SIG-M5 treated with dmso at 0.1 percent for 504 hours (cell line): Measurements from ENCODE around the gene WDR12.
"Not testable (repeated sequence)": the region's sequence is repeated elsewhere in the genome, so short reads cannot be mapped to it uniquely, and the experiment has no call there.

Experiments used
- DNase-seq: peaks from one replicate; lab custom pipeline; 2025; ENCODE audit not compliant: unreplicated experiment; lab: John Stamatoyannopoulos, UW

WDR12 gene

DNA sequence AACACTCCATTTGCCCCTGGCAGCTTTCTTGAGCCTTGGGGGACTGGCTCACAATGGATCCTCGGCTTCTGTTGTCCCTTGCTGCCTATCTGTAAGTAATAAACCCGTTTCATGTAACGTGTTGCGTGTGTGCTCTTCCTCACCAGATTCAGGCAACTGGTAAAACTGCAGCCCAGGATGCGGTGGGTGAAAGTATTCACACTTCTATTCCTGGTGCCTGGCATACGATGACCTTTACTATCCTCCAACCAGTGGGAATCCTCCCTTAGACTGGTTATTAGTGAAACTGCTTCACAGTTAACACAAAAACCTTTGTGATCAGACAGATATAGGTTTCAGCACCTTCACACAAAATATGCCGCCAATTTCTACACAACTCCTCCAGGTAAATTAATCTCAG is 26.3 kb downstream of the WDR12 start:
- DNase-seq = no peak

GRCh38 chr2:202883987-202884675 is 27.3 kb downstream of the WDR12 start:
- DNase-seq = no peak

DNA sequence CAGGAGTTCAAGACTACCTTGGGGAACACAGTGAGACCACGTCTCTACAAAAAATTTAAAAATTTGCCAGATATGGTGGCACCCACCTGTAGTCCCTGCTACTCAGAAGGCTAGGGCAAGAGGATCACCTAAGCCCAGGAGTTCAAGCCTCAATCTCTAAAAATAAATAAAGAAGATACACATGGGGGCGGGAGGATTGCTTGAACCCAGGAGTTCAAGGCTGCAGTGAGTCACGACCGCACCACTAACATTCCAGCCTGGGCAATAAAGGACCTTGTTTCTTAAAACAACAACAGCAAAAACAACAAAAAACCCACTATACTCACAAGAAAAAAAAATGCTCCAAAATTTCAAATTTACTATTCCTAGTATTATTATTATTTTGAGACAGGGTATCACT is 29.9 kb downstream of the WDR12 start:
- no peak for DNase-seq

- no peak for DNase-seq
Observed at GRCh38 chr2:202877699-202878098, 33.8 kb downstream of the WDR12 start.

GRCh38 chr2:202871300-202872141 is 40.0 kb downstream of the WDR12 start, which contains the start of gene ICA1L:
Gene ICA1L, minus strand, starts transcription at chr2:202871766. Its CDS starts 42,757 bp downstream, at chr2:202829009.
- DNase-seq = peak; percentile 62

DNA sequence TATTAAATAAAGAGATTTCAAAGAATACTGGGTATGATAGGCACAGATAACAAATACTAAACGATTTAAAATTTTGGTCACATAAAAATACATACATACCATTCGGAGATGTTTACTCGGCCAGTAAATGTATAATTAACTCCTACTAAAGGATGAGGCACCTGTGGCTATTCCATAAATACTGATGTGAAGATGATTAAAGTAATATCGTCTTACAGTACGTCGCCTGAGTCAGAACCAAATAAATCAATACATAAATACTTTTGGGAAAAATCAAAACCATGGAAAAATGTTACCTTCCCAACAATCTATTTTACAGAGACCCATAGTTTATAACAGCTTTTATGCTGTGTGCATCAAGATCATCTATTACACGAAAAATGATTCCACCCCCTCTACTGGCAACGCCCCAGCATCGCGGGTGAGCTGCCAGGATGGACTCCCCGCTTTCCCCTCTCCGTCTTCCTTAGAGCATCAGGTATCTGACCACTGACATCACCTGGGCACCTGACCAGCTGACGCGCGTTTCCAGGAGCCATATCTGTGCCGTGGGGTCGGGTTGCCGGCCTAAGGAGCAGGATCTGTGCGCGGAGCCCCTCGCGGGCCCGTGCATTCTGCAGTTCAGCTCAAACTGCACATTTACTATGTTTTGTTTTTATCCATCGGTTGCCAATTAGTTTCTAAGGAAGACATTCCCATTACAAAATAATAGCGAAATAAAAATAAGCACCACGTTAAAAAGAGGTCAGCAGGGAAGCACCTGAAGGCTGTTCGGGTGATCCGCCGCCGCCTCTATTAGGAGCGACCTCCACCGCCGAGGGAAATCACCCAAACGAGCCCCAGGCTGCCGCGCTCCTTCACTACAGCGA is 40.8 kb downstream of the WDR12 start:
- DNase-seq = peak; percentile 77

DNA sequence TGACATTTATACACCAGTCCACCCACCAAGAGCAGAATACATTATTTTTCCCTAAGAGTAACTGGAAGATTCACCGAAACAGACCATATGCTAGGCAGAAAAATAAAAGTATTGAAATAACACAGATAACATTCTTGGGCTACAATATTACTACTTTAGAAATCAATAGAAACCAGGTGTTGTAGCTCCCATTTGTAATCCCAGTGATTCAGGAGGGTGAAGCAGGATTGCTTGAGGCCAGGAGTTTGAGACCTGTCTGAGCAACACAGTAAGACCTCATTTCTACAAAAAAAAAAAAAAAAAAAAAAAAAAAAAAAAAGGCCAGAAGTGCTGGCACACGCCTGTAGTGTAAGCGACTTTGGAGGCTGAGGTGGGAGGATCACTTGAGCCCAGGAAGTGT is 49.5 kb downstream of the WDR12 start:
- no peak for DNase-seq

- peak; percentile 32 for DNase-seq
Observed at GRCh38 chr2:202858601-202859000, 52.9 kb downstream of the WDR12 start.

DNA sequence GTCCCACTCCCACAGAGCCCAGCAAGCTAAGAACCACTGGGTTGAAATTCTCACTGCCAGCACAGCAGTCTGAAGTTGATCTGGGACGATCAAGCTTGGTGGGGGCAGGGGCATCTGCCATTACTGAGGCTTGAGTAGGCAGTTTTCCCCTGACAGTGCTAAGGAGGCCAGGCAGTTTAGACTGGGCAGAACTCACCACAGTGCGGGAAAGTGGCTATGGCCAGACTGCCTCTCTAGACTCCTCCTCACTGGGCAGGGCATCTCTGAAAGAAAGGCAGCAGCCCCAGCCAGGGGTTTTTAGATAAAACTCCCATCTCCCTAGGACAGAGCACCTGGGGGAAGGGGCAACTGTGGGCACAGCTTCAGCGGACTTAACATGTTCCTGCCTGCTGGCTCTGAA is 62.1 kb downstream of the WDR12 start:
- not testable (repeated sequence) for DNase-seq

DNA sequence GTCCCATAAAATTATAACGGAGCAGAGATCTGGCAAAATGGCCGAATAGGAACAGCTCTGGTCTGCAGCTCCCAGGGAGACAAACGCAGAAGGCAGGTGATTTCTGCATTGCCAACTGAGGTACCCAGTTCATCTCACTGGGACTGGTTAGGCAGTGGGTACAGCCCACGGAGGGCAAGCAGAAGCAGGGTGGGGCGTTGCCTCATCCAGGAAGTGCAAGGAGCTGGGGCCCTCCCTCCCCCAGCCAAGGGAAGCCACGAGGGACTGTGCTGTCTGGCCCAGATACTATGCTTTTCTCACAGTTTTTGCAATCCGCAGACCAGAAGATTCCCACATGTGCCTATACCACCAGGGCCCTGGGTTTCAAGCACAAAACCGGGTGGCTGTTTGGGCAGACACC is 62.7 kb downstream of the WDR12 start:
- DNase-seq = peak; percentile 58

GRCh38 chr2:202847693-202848524 is 63.6 kb downstream of the WDR12 start:
- DNase-seq = peak; percentile 45

DNA sequence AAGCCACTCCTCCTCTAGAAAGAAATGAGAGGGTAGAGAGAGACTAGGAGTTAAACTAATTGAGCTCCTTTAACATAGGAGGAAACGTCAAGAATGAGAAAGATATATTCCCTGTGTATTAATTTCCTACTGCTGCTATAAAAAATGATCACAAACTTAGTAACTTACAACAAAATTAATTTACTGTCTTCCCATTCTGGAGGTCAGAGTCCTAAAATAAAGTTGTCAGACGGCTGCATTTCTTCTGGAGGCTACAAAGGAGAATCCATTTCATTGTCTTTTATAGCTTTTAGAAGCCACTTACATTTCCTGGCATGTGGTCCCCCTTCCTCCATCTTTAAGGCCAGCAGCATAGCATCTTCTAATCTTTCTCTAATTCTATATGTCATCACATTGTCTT is 66.8 kb downstream of the WDR12 start:
- no peak for DNase-seq

- DNase-seq = no peak
Observed at GRCh38 chr2:202842690-202843089, 68.8 kb downstream of the WDR12 start.

- DNase-seq = no peak
Observed at GRCh38 chr2:202841090-202841867, 70.2 kb downstream of the WDR12 start.

DNA sequence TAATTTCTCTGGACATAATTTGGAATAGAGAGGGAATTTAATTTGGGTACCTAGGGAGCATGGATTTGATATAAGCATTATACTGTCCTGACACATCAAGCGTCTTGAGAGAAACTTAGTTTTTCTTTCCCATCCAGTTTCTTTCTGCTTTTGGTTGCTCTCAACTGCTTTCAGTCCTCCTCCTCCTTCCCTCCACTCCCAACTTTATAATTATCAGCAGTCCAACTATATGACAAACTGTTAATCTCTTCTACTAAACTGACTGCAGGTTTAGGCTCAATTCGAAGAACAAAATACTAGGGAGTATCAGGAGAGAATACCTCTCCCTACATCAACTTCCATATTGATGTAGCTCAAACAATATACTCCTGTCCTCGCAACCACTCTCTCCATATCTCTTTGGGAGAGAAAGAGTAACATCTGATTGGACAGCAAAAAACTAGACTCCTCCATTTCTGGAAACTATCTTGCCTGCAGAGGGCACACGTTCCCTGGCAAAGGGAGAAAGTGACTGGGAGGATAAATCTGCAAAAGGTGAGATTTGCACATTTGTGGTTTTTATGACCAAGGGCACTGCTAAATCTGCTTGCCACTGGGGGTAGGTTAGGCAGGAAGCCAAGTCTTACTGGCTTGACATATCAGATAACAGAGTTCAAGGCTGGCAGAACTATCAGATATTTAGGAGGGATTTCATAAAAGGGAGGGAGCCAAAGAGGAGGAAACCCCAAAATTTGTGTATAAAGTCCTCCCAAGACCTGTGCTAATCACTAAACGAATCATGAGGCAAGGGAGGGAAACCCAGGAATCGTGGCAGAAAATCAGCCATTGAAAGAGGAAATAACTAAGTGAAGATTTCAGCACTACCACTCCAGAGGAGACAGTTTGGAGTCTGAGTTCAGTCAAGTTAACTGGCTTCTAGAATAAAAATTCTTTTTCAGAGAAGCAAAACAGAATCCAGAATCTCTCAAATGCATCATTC is 79.9 kb downstream of the WDR12 start:
- peak; percentile 66 for DNase-seq

DNA sequence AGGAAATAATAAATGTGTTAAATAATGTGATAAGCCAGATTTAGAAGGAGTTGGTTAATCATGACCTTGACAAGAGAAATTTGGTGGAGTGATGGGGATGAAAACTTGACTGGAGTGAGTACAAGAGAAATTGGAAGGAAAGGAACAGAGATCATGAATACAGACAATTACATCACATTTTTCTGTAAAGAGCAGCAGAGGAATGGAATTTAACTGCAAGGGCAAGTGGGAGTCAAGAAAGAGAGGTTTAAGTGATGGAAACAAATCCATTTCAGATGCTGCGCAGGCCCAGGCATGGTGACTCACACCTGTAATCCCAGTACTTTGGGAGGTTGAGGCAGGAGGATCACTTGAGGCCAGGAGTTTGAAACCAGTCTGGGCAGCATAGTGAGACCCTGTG is 86.6 kb downstream of the WDR12 start:
- DNase-seq = no peak
